Measurements from ENCODE around the gene TMCC3. TPM values are rescaled to one million over a fixed set of nuclear protein-coding genes. Genes with fewer than 3 reads are reported as not detected.
"Not testable (repeated sequence)": the region's sequence is repeated elsewhere in the genome, so short reads cannot be mapped to it uniquely, and the experiment has no call there.

Gene TMCC3
- 5.7 TPM for total RNA-seq (ENCODE audit: unreplicated experiment)
- long read RNA-seq = 0 reads

- peaks cover 7% of the 10 kb centered on the region for H3K9me3 Mint-ChIP-seq (ENCODE audit: unreplicated experiment)
- H3K4me1 Mint-ChIP-seq (ENCODE audit: low read depth, unreplicated experiment) = peaks cover 5% of the 10 kb centered on the region
Observed at GRCh38 chr12:94650143-94651056, at the start of gene TMCC3. TMCC3 (minus strand) TSS chr12:94650557; CDS start chr12:94650430, 127 bp downstream.

GRCh38 chr12:94699801-94700200 is 49.4 kb upstream of the TMCC3 start:
- Mint-ChIP-seq H3K4me3 (ENCODE audit: unreplicated experiment) (no peak overlapping the region), H3K27me3 (ENCODE audit: unreplicated experiment) (no peaks in the 10 kb centered on the region), H3K36me3 (ENCODE audit: unreplicated experiment) (peaks cover 7% of the 10 kb centered on the region), H3K27ac (ENCODE audit: unreplicated experiment) (no peak overlapping the region), H3K4me1 (ENCODE audit: low read depth, unreplicated experiment) (no peaks in the 10 kb centered on the region), H3K9me3 (ENCODE audit: unreplicated experiment) (peaks cover 3% of the 10 kb centered on the region)
- no peak for DNase-seq
- no peak for TF ChIP-seq CTCF (IDR thresholded peaks at IDR 0.05; ENCODE audit: partially characterized antibody, unreplicated experiment)

More at GRCh38 chr12:94650143-94651056, at the start of gene TMCC3:
- peak within 1 kb of the TSS; percentile 86 for H3K4me3 Mint-ChIP-seq (ENCODE audit: unreplicated experiment)
- no peaks in the 10 kb centered on the region for H3K36me3 Mint-ChIP-seq (ENCODE audit: unreplicated experiment)
- TF ChIP-seq CTCF (IDR thresholded peaks at IDR 0.05; ENCODE audit: partially characterized antibody, unreplicated experiment) = no peak
- peaks cover 8% of the 10 kb centered on the region for H3K27me3 Mint-ChIP-seq (ENCODE audit: unreplicated experiment)
- DNase-seq = peak; percentile 56
- H3K27ac Mint-ChIP-seq (ENCODE audit: unreplicated experiment) = no peak within 1 kb of the TSS

- peaks cover 7% of the 10 kb centered on the region for H3K36me3 Mint-ChIP-seq (ENCODE audit: unreplicated experiment)
- no peak overlapping the region for H3K27ac Mint-ChIP-seq (ENCODE audit: unreplicated experiment)
- no peaks in the 10 kb centered on the region for H3K27me3 Mint-ChIP-seq (ENCODE audit: unreplicated experiment)
- peaks cover 3% of the 10 kb centered on the region for H3K9me3 Mint-ChIP-seq (ENCODE audit: unreplicated experiment)
- TF ChIP-seq CTCF (IDR thresholded peaks at IDR 0.05; ENCODE audit: partially characterized antibody, unreplicated experiment) = no peak
- no peak for DNase-seq
- H3K4me1 Mint-ChIP-seq (ENCODE audit: low read depth, unreplicated experiment) = no peaks in the 10 kb centered on the region
- no peak overlapping the region for H3K4me3 Mint-ChIP-seq (ENCODE audit: unreplicated experiment)
Observed at GRCh38 chr12:94698578-94698977, 48.2 kb upstream of the TMCC3 start.

- TF ChIP-seq CTCF (IDR thresholded peaks at IDR 0.05; ENCODE audit: partially characterized antibody, unreplicated experiment) = no peak
- DNase-seq = no peak
- Mint-ChIP-seq H3K27me3 (ENCODE audit: unreplicated experiment) (no peaks in the 10 kb centered on the region), H3K9me3 (ENCODE audit: unreplicated experiment) (peaks cover 3% of the 10 kb centered on the region), H3K4me3 (ENCODE audit: unreplicated experiment) (no peak overlapping the region), H3K27ac (ENCODE audit: unreplicated experiment) (no peak overlapping the region), H3K36me3 (ENCODE audit: unreplicated experiment) (peaks cover 7% of the 10 kb centered on the region), H3K4me1 (ENCODE audit: low read depth, unreplicated experiment) (no peaks in the 10 kb centered on the region)
Observed at GRCh38 chr12:94697631-94698030, 47.3 kb upstream of the TMCC3 start.

- no peaks in the 10 kb centered on the region for H3K9me3 Mint-ChIP-seq (ENCODE audit: unreplicated experiment)
- no peak for TF ChIP-seq CTCF (IDR thresholded peaks at IDR 0.05; ENCODE audit: partially characterized antibody, unreplicated experiment)
- H3K36me3 Mint-ChIP-seq (ENCODE audit: unreplicated experiment) = peaks cover 4% of the 10 kb centered on the region
- H3K27me3 Mint-ChIP-seq (ENCODE audit: unreplicated experiment) = no peaks in the 10 kb centered on the region
- no peaks in the 10 kb centered on the region for H3K4me1 Mint-ChIP-seq (ENCODE audit: low read depth, unreplicated experiment)
- H3K27ac Mint-ChIP-seq (ENCODE audit: unreplicated experiment) = no peak overlapping the region
- no peak overlapping the region for H3K4me3 Mint-ChIP-seq (ENCODE audit: unreplicated experiment)
- DNase-seq = no peak
Observed at GRCh38 chr12:94694732-94695131, 44.4 kb upstream of the TMCC3 start.

- not testable (repeated sequence) for DNase-seq
Observed at GRCh38 chr12:94692826-94693225, 42.5 kb upstream of the TMCC3 start.

More at GRCh38 chr12:94692826-94693225, 42.5 kb upstream of the TMCC3 start:
- H3K9me3 Mint-ChIP-seq (ENCODE audit: unreplicated experiment); H3K27me3 Mint-ChIP-seq (ENCODE audit: unreplicated experiment); H3K4me3 Mint-ChIP-seq (ENCODE audit: unreplicated experiment); H3K36me3 Mint-ChIP-seq (ENCODE audit: unreplicated experiment); H3K4me1 Mint-ChIP-seq (ENCODE audit: low read depth, unreplicated experiment); H3K27ac Mint-ChIP-seq (ENCODE audit: unreplicated experiment): not testable (repeated sequence)

All from glutamatergic neuron (in vitro differentiated cells).